Stimulated activated CD4-positive, alpha-beta T cell treated with anti-CD3 and anti-CD28 coated beads, Interleukin-1b, Interleukin-23, amount 100 ng/mL, for 48 hours (primary cell): Measurements from ENCODE around the gene OGN.

Experiments used
- DNase-seq: peaks from one replicate; pipeline ENCODE4 v3.0.0-alpha.2; 2020

The OGN gene

GRCh38 chr9:92402826-92403745, 1.3 kb downstream of the OGN start:
- no peak for DNase-seq

- DNase-seq: no peak
These were observed 2.0 kb downstream of the OGN start for GRCh38 chr9:92402360-92402759.

- DNase-seq: no peak
These were observed 6.5 kb downstream of the OGN start for GRCh38 chr9:92397853-92398252.

- DNase-seq: no peak
These were observed 8.8 kb downstream of the OGN start for GRCh38 chr9:92395617-92396016.

- DNase-seq: no peak
These were observed 10.7 kb downstream of the OGN start for GRCh38 chr9:92393686-92394085.

- no peak for DNase-seq
These were observed 11.7 kb downstream of the OGN start for GRCh38 chr9:92392690-92393089.

- no peak for DNase-seq
These were observed 18.4 kb downstream of the OGN start for GRCh38 chr9:92385953-92386352.

- no peak for DNase-seq
These were observed 18.9 kb downstream of the OGN start for GRCh38 chr9:92385477-92385876.

- DNase-seq: no peak
These were observed 19.4 kb downstream of the OGN start for GRCh38 chr9:92385001-92385400.

GRCh38 chr9:92384375-92384774, 20.0 kb downstream of the OGN start:
- DNase-seq: no peak

GRCh38 chr9:92381775-92382174, 22.6 kb downstream of the OGN start:
- no peak for DNase-seq

GRCh38 chr9:92380603-92381002, 23.8 kb downstream of the OGN start:
- DNase-seq: no peak

- no peak for DNase-seq
These were observed 25.4 kb downstream of the OGN start for GRCh38 chr9:92378865-92379560.

GRCh38 chr9:92377876-92378275, 26.5 kb downstream of the OGN start:
- no peak for DNase-seq

GRCh38 chr9:92373167-92373566, 31.2 kb downstream of the OGN start:
- no peak for DNase-seq

- DNase-seq: no peak
These were observed 35.3 kb downstream of the OGN start for GRCh38 chr9:92369075-92369474.

GRCh38 chr9:92360083-92360482, 44.3 kb downstream of the OGN start:
- DNase-seq: no peak

GRCh38 chr9:92359394-92359995, 44.9 kb downstream of the OGN start:
- DNase-seq: no peak

- no peak for DNase-seq
These were observed 51.3 kb downstream of the OGN start for GRCh38 chr9:92353051-92353450.

- no peak for DNase-seq
These were observed 53.6 kb downstream of the OGN start for GRCh38 chr9:92350740-92351133.

GRCh38 chr9:92349771-92350739, 54.3 kb downstream of the OGN start:
- DNase-seq: no peak

- no peak for DNase-seq
These were observed 58.8 kb downstream of the OGN start for GRCh38 chr9:92345582-92345981.
